Activated CD8-positive, alpha-beta T cell treated with anti-CD3 and anti-CD28 coated beads for 36 hours (primary cell): ENCODE measurements around the gene TFPI. TPM values are rescaled to one million over a fixed set of nuclear protein-coding genes. Genes with fewer than 3 reads are reported as not detected.

Source experiments
- ATAC-seq: fragments of 200-7000 bp; cut with Tn5 transposase; one replicate; pipeline ENCODE4 v1.10.0; 2021; ENCODE audit warnings: mild to moderate bottlenecking, moderate library complexity
- CTCF ChIA-PET: fragments of 350-600 bp; sonication (Branson Sonifier 250); formaldehyde crosslinking; loops from one replicate; lab custom pipeline; 2021; ENCODE audit warnings: antibody characterized with exemption; lab: Charles Lee
- POLR2A ChIA-PET: fragments of 350-600 bp; sonication (Branson Sonifier 250); formaldehyde crosslinking; loops from one replicate; lab custom pipeline; 2021; ENCODE audit warnings: antibody characterized with exemption; lab: Charles Lee
- DNase-seq: peaks from one replicate; pipeline ENCODE4 v3.0.0-alpha.2; 2020
- H3K27ac Mint-ChIP-seq: one replicate; pipeline ENCODE4 v1.8.0; 2021; ENCODE audit warnings: mild to moderate bottlenecking, mixed read lengths
- H3K27me3 Mint-ChIP-seq: one replicate; pipeline ENCODE4 v1.8.0; 2021; ENCODE audit warnings: mixed read lengths
- H3K36me3 Mint-ChIP-seq: one replicate; pipeline ENCODE4 v1.8.0; 2021; ENCODE audit warnings: low read depth, mixed read lengths
- H3K4me1 Mint-ChIP-seq: one replicate; pipeline ENCODE4 v1.8.0; 2021; ENCODE audit warnings: low read depth, mixed read lengths
- H3K4me3 Mint-ChIP-seq: one replicate; pipeline ENCODE4 v1.8.0; 2021; ENCODE audit warnings: mild to moderate bottlenecking, moderate library complexity, mixed read lengths
- H3K9me3 Mint-ChIP-seq: one replicate; pipeline ENCODE4 v1.8.0; 2021; ENCODE audit warnings: mixed read lengths
- CTCF ChIP-seq: fragments of 200-600 bp; IDR thresholded peaks from one replicate; pipeline ENCODE4 v1.8.0; 2022; ENCODE audit warnings: antibody characterized with exemption, mild to moderate bottlenecking
- intact Hi-C: fragments of 100-400 bp; cut with micrococcal nuclease; formaldehyde crosslinking; loops from one replicate; pipeline ENCODE4 v1.10.0; 2022
- total RNA-seq, 2 experiments: library from RNA; stranded (reverse); gene quantifications; one replicate each; pipeline ENCODE4 v1.2.3, GENCODE V29; 2021

Gene TFPI
- total RNA-seq, 2 experiments from 2014 or later, result not detected

- TF ChIP-seq CTCF, result no peak
- no peak overlapping the region for H3K27ac Mint-ChIP-seq
- intact Hi-C loops, result no loop called here
- CTCF ChIA-PET, result no interaction called here
- DNase-seq, result no peak
- no peaks in the 10 kb centered on the region for H3K27me3 Mint-ChIP-seq
- H3K4me3 Mint-ChIP-seq, result no peak overlapping the region
- POLR2A ChIA-PET, result no interaction called here
- H3K4me1 Mint-ChIP-seq, result no peaks in the 10 kb centered on the region
- ATAC-seq, result no peak
- H3K36me3 Mint-ChIP-seq, result no peaks in the 10 kb centered on the region
- peaks cover 2% of the 10 kb centered on the region for H3K9me3 Mint-ChIP-seq
Observed at GRCh38 chr2:187495324-187495723, 58.9 kb downstream of the TFPI start.

GRCh38 chr2:187493877-187494568, 60.2 kb downstream of the TFPI start:
- no peak for DNase-seq
- Mint-ChIP-seq H3K4me3 (no peak overlapping the region), H3K27ac (no peak overlapping the region), H3K9me3 (peaks cover 2% of the 10 kb centered on the region), H3K4me1 (no peaks in the 10 kb centered on the region), H3K27me3 (no peaks in the 10 kb centered on the region), H3K36me3 (no peaks in the 10 kb centered on the region)
- TF ChIP-seq CTCF, result no peak
- CTCF ChIA-PET, result no interaction called here
- ATAC-seq, result no peak
- intact Hi-C loops, result no loop called here
- POLR2A ChIA-PET, result interaction anchor here (1.5 kb wide), 1 partner anchor 9 kb away, joined by 3 read pairs; no protein-coding TSS in a partner anchor

- DNase-seq (no peak), ATAC-seq (no peak)
- CTCF ChIA-PET, result no interaction called here
- no peak for TF ChIP-seq CTCF
- H3K9me3 Mint-ChIP-seq, result peaks cover 2% of the 10 kb centered on the region
- POLR2A ChIA-PET, result interaction anchor here (1.5 kb wide), 1 partner anchor 8 kb away, joined by 3 read pairs; no protein-coding TSS in a partner anchor
- no peaks in the 10 kb centered on the region for H3K27me3 Mint-ChIP-seq
- no peak overlapping the region for H3K4me3 Mint-ChIP-seq
- no peaks in the 10 kb centered on the region for H3K36me3 Mint-ChIP-seq
- no peak overlapping the region for H3K27ac Mint-ChIP-seq
- intact Hi-C loops, result no loop called here
- H3K4me1 Mint-ChIP-seq, result no peaks in the 10 kb centered on the region
Observed at GRCh38 chr2:187493180-187493579, 61.1 kb downstream of the TFPI start.

- POLR2A ChIA-PET, result no interaction called here
- ATAC-seq (no peak), DNase-seq (no peak)
- no peak overlapping the region for H3K27ac Mint-ChIP-seq
- H3K36me3 Mint-ChIP-seq, result no peaks in the 10 kb centered on the region
- CTCF ChIA-PET, result interaction anchor here (0.7 kb wide), 1 partner anchor 14 kb away, joined by 4 read pairs; no protein-coding TSS in a partner anchor
- H3K4me3 Mint-ChIP-seq, result no peak overlapping the region
- no peak for TF ChIP-seq CTCF
- H3K9me3 Mint-ChIP-seq, result no peaks in the 10 kb centered on the region
- intact Hi-C loops, result no loop called here
- no peaks in the 10 kb centered on the region for H3K4me1 Mint-ChIP-seq
- H3K27me3 Mint-ChIP-seq, result no peaks in the 10 kb centered on the region
Observed at GRCh38 chr2:187486241-187486640, 68.0 kb downstream of the TFPI start.

- no peak for TF ChIP-seq CTCF
- DNase-seq (no peak), ATAC-seq (no peak)
- Mint-ChIP-seq H3K4me1 (no peaks in the 10 kb centered on the region), H3K36me3 (no peaks in the 10 kb centered on the region), H3K27ac (no peak overlapping the region), H3K27me3 (no peaks in the 10 kb centered on the region), H3K4me3 (no peak overlapping the region), H3K9me3 (no peaks in the 10 kb centered on the region)
- POLR2A ChIA-PET, result interaction anchor here (1.3 kb wide), 1 partner anchor 8 kb away, joined by 3 read pairs; no protein-coding TSS in a partner anchor
- CTCF ChIA-PET, result no interaction called here
- intact Hi-C loops, result no loop called here
Observed at GRCh38 chr2:187485523-187485922, 68.7 kb downstream of the TFPI start.
